ENCODE measurements around the gene HORMAD1. TPM values are rescaled to one million over a fixed set of nuclear protein-coding genes. Genes with fewer than 3 reads are reported as not detected.
A peak's percentile ranks its signal among the peaks of the same experiment; 100 is the strongest.

Gene HORMAD1
- total and polyA plus RNA-seq, 12 donors: 0.14 to 0.46 (median 0.27) TPM; not detected in 8

GRCh38 chr1:150649441-150650075 is 71.1 kb downstream of the HORMAD1 start:
- Histone ChIP-seq H3K4me3 (no peak overlapping the region), H3K4me1 (replicated peaks in 1 of 2) (peaks cover 9 to 13% of the 10 kb centered on the region in 2 donors), H3K27me3 (no peaks in the 10 kb centered on the region), H3K9me3 (replicated peaks in 1 of 3) (no peaks in the 10 kb centered on the region), H3K27ac (peak overlapping the region in 1 of 5 donors; percentile 48), H3K36me3 (replicated peaks in 1 of 2) (peaks cover 0 to 25% of the 10 kb centered on the region in 2 donors)
- intact Hi-C loops (cut with DNase I): no loop called here
- DNase-seq: no peak
- TF ChIP-seq CTCF (IDR thresholded peaks at IDR 0.05): no peak
- no peak for TF ChIP-seq POLR2A (IDR thresholded peaks at IDR 0.05)
- 85 to 93% (median 87%) methylated on average over 5 of the region's 5 CpGs for WGBS, 4 donors

Small RNA genes lying within 50 kb of the gene (small RNA-seq; reads per million reads assigned to genes)
- gene RNU6-1042P: 0 reads per million in 2 donors

Other genes with a start within 250 kb of the HORMAD1 start
- gene TARS2, start 233.5 kb downstream of the HORMAD1 start, total RNA-seq: 10 to 100 TPM; 21.6 to 87.4 (median 31.6) TPM
- 10 to 100 TPM; 24.9 to 28.8 (median 28.2) TPM for gene TARS2, start 233.5 kb downstream of the HORMAD1 start, polyA plus RNA-seq
- 10 to 100 TPM in 8 of 9 donors, 1 to 10 TPM in 1; 5.4 to 63.0 (median 19.8) TPM for gene ECM1, start 212.8 kb downstream of the HORMAD1 start, total RNA-seq
- 10 to 100 TPM; 22.2 to 54.4 (median 44.4) TPM for gene ECM1, start 212.8 kb downstream of the HORMAD1 start, polyA plus RNA-seq
- under 1 TPM in 2 of 9 donors, not detected in 7; 0.50 to 0.61 TPM for gene FALEC, start 205.1 kb downstream of the HORMAD1 start, total RNA-seq
- under 1 TPM in 1 of 3 donors, not detected in 2; 0.40 TPM for gene FALEC, start 205.1 kb downstream of the HORMAD1 start, polyA plus RNA-seq
- 10 to 100 TPM in 4 of 9 donors, 1 to 10 TPM in 5; 2.4 to 34.4 (median 6.0) TPM for gene ADAMTSL4, start 171.5 kb downstream of the HORMAD1 start, total RNA-seq
- gene ADAMTSL4, start 171.5 kb downstream of the HORMAD1 start, polyA plus RNA-seq: 10 to 100 TPM in 2 of 3 donors, 1 to 10 TPM in 1; 1.7 to 31.4 (median 31.1) TPM
- gene MCL1, start 141.3 kb downstream of the HORMAD1 start, total RNA-seq: 100 to 1,000 TPM; 101 to 299 (median 199) TPM
- gene MCL1, start 141.3 kb downstream of the HORMAD1 start, polyA plus RNA-seq: 100 to 1,000 TPM in 1 of 3 donors, 10 to 100 TPM in 2; 57.4 to 187 (median 90.5) TPM
- 100 to 1,000 TPM in 6 of 9 donors, 10 to 100 TPM in 3; 91.8 to 167 (median 114) TPM for gene ENSA, start 91.3 kb downstream of the HORMAD1 start, total RNA-seq
- 100 to 1,000 TPM in 2 of 3 donors, 10 to 100 TPM in 1; 100.0 to 215 (median 110) TPM for gene ENSA, start 91.3 kb downstream of the HORMAD1 start, polyA plus RNA-seq
- 10 to 100 TPM; 19.9 to 45.3 (median 24.9) TPM for gene GOLPH3L, start 23.7 kb downstream of the HORMAD1 start, total RNA-seq
- gene GOLPH3L, start 23.7 kb downstream of the HORMAD1 start, polyA plus RNA-seq: 10 to 100 TPM in 1 of 3 donors, 1 to 10 TPM in 2; 6.7 to 98.3 (median 9.6) TPM
- 100 to 1,000 TPM in 6 of 9 donors, 10 to 100 TPM in 3; 27.4 to 175 (median 112) TPM for gene CTSS, start 44.9 kb upstream of the HORMAD1 start, total RNA-seq
- 10 to 100 TPM; 12.1 to 36.0 (median 33.4) TPM for gene CTSS, start 44.9 kb upstream of the HORMAD1 start, polyA plus RNA-seq
- gene CTSK, start 87.4 kb upstream of the HORMAD1 start, total RNA-seq: 10 to 100 TPM in 5 of 9 donors, 1 to 10 TPM in 4; 5.0 to 29.4 (median 10.9) TPM
- 10 to 100 TPM in 2 of 3 donors, 1 to 10 TPM in 1; 7.9 to 27.4 (median 23.9) TPM for gene CTSK, start 87.4 kb upstream of the HORMAD1 start, polyA plus RNA-seq
- gene ARNT, start 155.7 kb upstream of the HORMAD1 start, total RNA-seq: 10 to 100 TPM; 28.8 to 68.8 (median 51.5) TPM
- 10 to 100 TPM; 19.2 to 34.6 (median 21.4) TPM for gene ARNT, start 155.7 kb upstream of the HORMAD1 start, polyA plus RNA-seq
- not detected for gene CTXND2, start 166.2 kb upstream of the HORMAD1 start, total RNA-seq
- not detected for gene CTXND2, start 166.2 kb upstream of the HORMAD1 start, polyA plus RNA-seq
- 10 to 100 TPM; 12.6 to 52.9 (median 33.9) TPM for gene SETDB1, start 205.5 kb upstream of the HORMAD1 start, total RNA-seq
- gene SETDB1, start 205.5 kb upstream of the HORMAD1 start, polyA plus RNA-seq: 10 to 100 TPM; 28.9 to 50.4 (median 41.3) TPM

All from adrenal gland (tissue), 12 donors.